PFSK-1 (cell line): ENCODE results near the gene SEMA6A.

ENCODE experiments used
- FOXP2 ChIP-seq: optimal IDR thresholded peaks from 2 replicates; pipeline ENCODE3; 2011; ENCODE audit warnings: borderline replicate concordance, control low read depth, inconsistent platforms; ENCODE audit not compliant: insufficient read depth; ENCODE audit errors: extremely low read length, extremely low read depth
- POLR2AphosphoS5 ChIP-seq: IDR thresholded peaks from 2 replicates; pipeline ENCODE4 v1.6.1; 2012; ENCODE audit warnings: low read depth, mild to moderate bottlenecking, control low read depth, low read length, moderate library complexity
- REST ChIP-seq, 2 experiments: IDR thresholded peaks; 2 replicates each; pipeline versions ENCODE4 v1.6.1 to v1.8.0; 2011 to 2012; ENCODE audit warnings: low read depth in 2 of 2, low read length in 2 of 2, control low read depth in 1 of 2, inconsistent platforms in 1 of 2, mild to moderate bottlenecking in 1 of 2, moderate library complexity in 1 of 2; ENCODE audit not compliant: insufficient read depth in 1 of 2
- SIN3A ChIP-seq: IDR thresholded peaks from 2 replicates; pipeline ENCODE4 v1.6.1; 2012; ENCODE audit warnings: mild to moderate bottlenecking, low read length, moderate library complexity, borderline replicate concordance; ENCODE audit not compliant: insufficient read depth
- TAF1 ChIP-seq: IDR thresholded peaks from 2 replicates; pipeline ENCODE4 v1.6.1; 2012; ENCODE audit warnings: low read length, control low read depth, borderline replicate concordance; ENCODE audit not compliant: insufficient read depth

The SEMA6A gene

DNA sequence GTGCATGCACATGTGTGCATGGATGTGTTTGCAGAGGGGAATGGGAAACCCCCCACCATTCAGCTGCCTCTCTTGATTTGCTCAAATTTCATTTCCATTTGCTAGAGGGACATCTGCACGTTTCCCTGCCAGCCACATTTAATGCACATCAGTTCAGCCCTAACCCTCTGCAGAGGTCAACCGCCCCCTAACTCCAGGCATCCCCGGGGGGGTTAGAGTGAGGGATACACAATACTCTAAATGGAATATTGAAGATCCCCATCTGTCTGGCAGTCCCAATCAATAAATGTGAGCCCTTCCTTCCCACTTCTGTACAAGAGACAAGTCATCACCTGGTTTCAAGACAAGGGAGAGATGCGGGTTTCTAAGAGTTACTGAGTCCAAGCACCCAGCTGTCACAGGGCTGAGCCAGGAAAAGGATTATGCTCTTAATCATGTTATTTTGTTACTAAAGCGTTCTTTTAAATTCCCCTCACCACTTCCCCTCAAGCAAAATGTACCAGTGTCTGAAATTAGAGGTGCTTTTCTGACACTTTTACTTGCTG is 134.1 kb downstream of the SEMA6A start:
- TF ChIP-seq FOXP2 (no peak), SIN3A (no peak), REST (IDR thresholded peaks at IDR 0.05; ENCODE audit: insufficient read depth in 1 of 2, low read depth in 2 of 2, low read length in 2 of 2) (no peak), TAF1 (no peak), POLR2AphosphoS5 (no peak)

DNA sequence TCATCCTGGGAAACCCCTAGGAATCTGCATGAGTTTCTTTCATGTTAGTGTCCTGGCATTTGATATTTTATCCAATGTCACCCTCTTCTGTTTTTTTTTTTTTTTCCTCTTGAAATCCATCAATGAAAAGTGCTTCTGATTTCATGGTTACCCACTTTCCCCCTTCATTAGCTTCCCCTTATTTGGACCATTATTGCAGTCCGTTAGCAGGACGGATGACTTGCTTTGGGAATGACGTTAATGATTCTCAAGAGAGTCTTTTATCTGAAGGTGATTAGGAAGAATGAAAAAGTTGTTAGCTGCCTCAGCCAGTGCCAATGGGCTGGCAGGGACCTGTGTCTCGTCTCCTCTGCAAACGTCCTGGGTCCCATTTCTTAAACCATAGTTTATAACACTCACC is 134.7 kb downstream of the SEMA6A start:
- no peak for TF ChIP-seq FOXP2
- TF ChIP-seq REST (IDR thresholded peaks at IDR 0.05; ENCODE audit: insufficient read depth in 1 of 2, low read depth in 2 of 2, low read length in 2 of 2) = no peak
- no peak for TF ChIP-seq SIN3A
- no peak for TF ChIP-seq POLR2AphosphoS5
- TF ChIP-seq TAF1 = no peak

- TF ChIP-seq REST (IDR thresholded peaks at IDR 0.05; ENCODE audit: insufficient read depth in 1 of 2, low read depth in 2 of 2, low read length in 2 of 2) = no peak
- no peak for TF ChIP-seq TAF1
- TF ChIP-seq SIN3A = no peak
- no peak for TF ChIP-seq POLR2AphosphoS5
- no peak for TF ChIP-seq FOXP2
These were observed 135.6 kb downstream of the SEMA6A start for GRCh38 chr5:116438979-116439554.

GRCh38 chr5:116437922-116438578 is 136.6 kb downstream of the SEMA6A start:
- TF ChIP-seq FOXP2 (no peak), TAF1 (no peak), POLR2AphosphoS5 (no peak), REST (IDR thresholded peaks at IDR 0.05; ENCODE audit: insufficient read depth in 1 of 2, low read depth in 2 of 2, low read length in 2 of 2) (no peak), SIN3A (no peak)
